ENCODE results near the gene DCLRE1A. TPM values are rescaled to one million over a fixed set of nuclear protein-coding genes. Genes with fewer than 3 reads are reported as not detected.

The DCLRE1A gene
- total RNA-seq, 1 experiment from 2014 or later = 13.5 TPM

DNA sequence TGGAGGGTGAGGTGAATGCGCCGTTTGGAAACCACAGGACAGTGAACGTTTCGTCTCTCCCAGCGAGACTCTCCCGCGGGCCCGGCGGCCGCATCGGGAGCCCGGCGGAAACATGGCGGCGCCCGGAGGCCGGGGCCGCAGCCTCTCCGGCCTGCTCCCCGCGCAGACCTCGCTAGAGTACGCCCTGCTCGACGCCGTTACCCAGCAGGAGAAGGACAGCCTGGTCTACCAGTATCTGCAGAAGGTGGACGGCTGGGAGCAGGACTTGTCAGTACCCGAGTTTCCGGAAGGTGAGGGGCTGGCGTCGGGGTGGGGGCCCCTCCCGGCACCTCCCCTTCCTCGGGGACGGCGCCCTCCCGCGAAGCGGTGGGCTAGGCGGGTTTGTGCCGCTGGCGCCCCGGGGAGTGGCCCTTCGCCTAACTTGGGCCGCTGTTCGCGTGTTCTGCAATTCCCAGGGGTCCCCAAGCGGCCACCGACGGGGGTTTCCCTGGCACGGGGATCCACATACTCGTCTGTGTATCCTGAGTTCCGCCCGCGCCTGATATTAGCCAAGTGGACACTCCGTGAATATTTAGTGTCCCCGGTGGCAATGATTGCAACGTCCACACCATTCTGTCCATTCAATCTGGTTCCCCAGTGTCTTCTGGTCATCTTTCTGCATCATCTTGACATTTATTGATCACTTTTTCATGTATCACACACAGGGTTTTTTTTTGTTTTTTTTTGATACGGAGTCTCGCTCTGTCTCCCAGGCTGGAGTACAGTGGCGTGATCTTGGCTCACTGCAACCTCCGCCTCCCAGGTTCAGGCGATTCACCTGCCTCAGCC is 1.1 kb upstream of the DCLRE1A start:
- Mint-ChIP-seq H3K4me3 (ENCODE audit: unreplicated experiment) (peak overlapping the region; percentile 98), H3K36me3 (ENCODE audit: insufficient read depth, unreplicated experiment) (peaks cover 12% of the 10 kb centered on the region), H3K9me3 (ENCODE audit: unreplicated experiment) (no peaks in the 10 kb centered on the region), H3K27me3 (ENCODE audit: insufficient read depth, unreplicated experiment) (no peaks in the 10 kb centered on the region), H3K4me1 (ENCODE audit: low read depth, unreplicated experiment) (no peaks in the 10 kb centered on the region), H3K27ac (ENCODE audit: unreplicated experiment) (peak overlapping the region; percentile 99)
- H3K9me3 ChIP-seq = no peaks in the 10 kb centered on the region
- peaks cover 18% of the 10 kb centered on the region for H3K4me1 ChIP-seq
- H3K36me3 ChIP-seq (ENCODE audit: control insufficient read depth, insufficient read depth, low read length) = no peaks in the 10 kb centered on the region
- H3K27me3 ChIP-seq (replicated peaks; ENCODE audit: control insufficient read depth, insufficient read depth, low read length) = no peaks in the 10 kb centered on the region
- ChIA-PET POLR2A (interaction anchor here (0.6 to 0.7 kb wide), 2 partner anchors 18 to 94 kb away, joined by 4 read pairs; no protein-coding TSS in a partner anchor), CTCF (no interaction called here)
- BruUV-seq (replicated peaks) = TSS peak; percentile 36
- peak overlapping the region; percentile 94 for H3K4me3 ChIP-seq (ENCODE audit: low read depth, low read length)
- intact Hi-C loops (cut with micrococcal nuclease; ENCODE audit: unreplicated experiment) = loop anchor here (5.0 kb wide), 2 partner anchors 118 to 148 kb away; no protein-coding TSS in a partner anchor
- TF ChIP-seq, protein P1, sequence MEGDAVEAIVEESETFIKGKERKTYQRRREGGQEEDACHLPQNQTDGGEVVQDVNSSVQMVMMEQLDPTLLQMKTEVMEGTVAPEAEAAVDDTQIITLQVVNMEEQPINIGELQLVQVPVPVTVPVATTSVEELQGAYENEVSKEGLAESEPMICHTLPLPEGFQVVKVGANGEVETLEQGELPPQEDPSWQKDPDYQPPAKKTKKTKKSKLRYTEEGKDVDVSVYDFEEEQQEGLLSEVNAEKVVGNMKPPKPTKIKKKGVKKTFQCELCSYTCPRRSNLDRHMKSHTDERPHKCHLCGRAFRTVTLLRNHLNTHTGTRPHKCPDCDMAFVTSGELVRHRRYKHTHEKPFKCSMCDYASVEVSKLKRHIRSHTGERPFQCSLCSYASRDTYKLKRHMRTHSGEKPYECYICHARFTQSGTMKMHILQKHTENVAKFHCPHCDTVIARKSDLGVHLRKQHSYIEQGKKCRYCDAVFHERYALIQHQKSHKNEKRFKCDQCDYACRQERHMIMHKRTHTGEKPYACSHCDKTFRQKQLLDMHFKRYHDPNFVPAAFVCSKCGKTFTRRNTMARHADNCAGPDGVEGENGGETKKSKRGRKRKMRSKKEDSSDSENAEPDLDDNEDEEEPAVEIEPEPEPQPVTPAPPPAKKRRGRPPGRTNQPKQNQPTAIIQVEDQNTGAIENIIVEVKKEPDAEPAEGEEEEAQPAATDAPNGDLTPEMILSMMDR (IDR thresholded peaks at IDR 0.05; ENCODE audit: insufficient read depth in 1 of 2, low read depth in 1 of 2, low read length in 1 of 2, severe bottlenecking in 1 of 2, unreplicated experiment in 1 of 2) = no peak
- DNase-seq = peak; percentile 59 to 73

GRCh38 chr10:113853578-113854012 is 287 bp downstream of the DCLRE1A start:
- CTCF ChIA-PET = no interaction called here
- H3K4me1 ChIP-seq = peaks cover 18% of the 10 kb centered on the region
- H3K27ac Mint-ChIP-seq (ENCODE audit: unreplicated experiment) = peak overlapping the region; percentile 99

DNA sequence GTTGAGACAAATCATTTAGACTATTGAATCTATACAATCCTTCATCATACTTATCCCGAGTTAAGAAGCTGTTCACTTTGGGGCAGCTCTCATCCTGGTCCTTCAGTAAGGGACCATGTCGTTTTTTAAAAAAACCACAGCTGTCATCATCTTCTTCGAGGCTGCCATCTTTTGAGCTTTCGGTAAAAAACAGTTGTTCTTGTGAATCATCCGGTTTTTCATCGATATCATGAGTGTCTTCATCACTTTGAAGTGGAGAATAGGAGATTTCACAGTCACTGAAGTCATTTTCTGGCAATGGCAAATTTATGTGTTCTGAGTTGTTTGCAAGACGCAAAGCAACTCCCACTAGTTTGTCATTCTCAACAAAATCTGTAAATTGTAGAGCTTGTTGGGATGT is 3.9 kb downstream of the DCLRE1A start:
- Mint-ChIP-seq H3K9me3 (ENCODE audit: unreplicated experiment) (no peaks in the 10 kb centered on the region), H3K4me1 (ENCODE audit: low read depth, unreplicated experiment) (no peaks in the 10 kb centered on the region), H3K27me3 (ENCODE audit: insufficient read depth, unreplicated experiment) (no peaks in the 10 kb centered on the region), H3K27ac (ENCODE audit: unreplicated experiment) (no peak overlapping the region), H3K4me3 (ENCODE audit: unreplicated experiment) (no peak overlapping the region), H3K36me3 (ENCODE audit: insufficient read depth, unreplicated experiment) (peaks cover 12% of the 10 kb centered on the region)
- ChIA-PET POLR2A (no interaction called here), CTCF (no interaction called here)
- TF ChIP-seq, protein P1 (IDR thresholded peaks at IDR 0.05; ENCODE audit: insufficient read depth in 1 of 2, low read depth in 1 of 2, low read length in 1 of 2, severe bottlenecking in 1 of 2, unreplicated experiment in 1 of 2) = no peak
- intact Hi-C loops (cut with micrococcal nuclease; ENCODE audit: unreplicated experiment) = loop anchor here (5.0 kb wide), 2 partner anchors 113 to 143 kb away; no protein-coding TSS in a partner anchor
- Histone ChIP-seq H3K27me3 (replicated peaks; ENCODE audit: control insufficient read depth, insufficient read depth, low read length) (no peaks in the 10 kb centered on the region), H3K4me3 (ENCODE audit: low read depth, low read length) (no peak overlapping the region), H3K4me1 (peaks cover 10% of the 10 kb centered on the region), H3K9me3 (no peaks in the 10 kb centered on the region), H3K36me3 (ENCODE audit: control insufficient read depth, insufficient read depth, low read length) (no peaks in the 10 kb centered on the region)
- no peak for DNase-seq
- BruUV-seq (replicated peaks) = no TSS peak

More at GRCh38 chr10:113853578-113854012, 287 bp downstream of the DCLRE1A start:
- no TSS peak for BruUV-seq (replicated peaks)
- Histone ChIP-seq H3K4me3 (ENCODE audit: low read depth, low read length) (peak overlapping the region; percentile 94), H3K9me3 (no peaks in the 10 kb centered on the region), H3K36me3 (ENCODE audit: control insufficient read depth, insufficient read depth, low read length) (no peaks in the 10 kb centered on the region), H3K27me3 (replicated peaks; ENCODE audit: control insufficient read depth, insufficient read depth, low read length) (no peaks in the 10 kb centered on the region)
- Mint-ChIP-seq H3K36me3 (ENCODE audit: insufficient read depth, unreplicated experiment) (peaks cover 6% of the 10 kb centered on the region), H3K4me3 (ENCODE audit: unreplicated experiment) (peak overlapping the region; percentile 98), H3K27me3 (ENCODE audit: insufficient read depth, unreplicated experiment) (no peaks in the 10 kb centered on the region), H3K4me1 (ENCODE audit: low read depth, unreplicated experiment) (no peaks in the 10 kb centered on the region), H3K9me3 (ENCODE audit: unreplicated experiment) (no peaks in the 10 kb centered on the region)
- DNase-seq = no peak
- TF ChIP-seq, protein P1 (IDR thresholded peaks at IDR 0.05; ENCODE audit: insufficient read depth in 1 of 2, low read depth in 1 of 2, low read length in 1 of 2, severe bottlenecking in 1 of 2, unreplicated experiment in 1 of 2) = no peak
- intact Hi-C loops (cut with micrococcal nuclease; ENCODE audit: unreplicated experiment) = loop anchor here (5.0 kb wide), 2 partner anchors 116 to 146 kb away; no protein-coding TSS in a partner anchor
- POLR2A ChIA-PET = no interaction called here
